Tibial nerve (tissue), 4 donors: ENCODE data around the gene UBR4. TPM values are rescaled to one million over a fixed set of nuclear protein-coding genes. Genes with fewer than 3 reads are reported as not detected.

Experiments
- DNase-seq, 2 donors: peaks; one replicate each; pipeline ENCODE4 v3.0.0-alpha.2; 2019; ENCODE audit warnings: low spot score in 2 of 2
- H3K27ac ChIP-seq, 4 donors: fragments of 200-600 bp; sonication (generic) in 3 of 4; one replicate each; pipeline ENCODE4 v1.5.1; 2017 to 2019; ENCODE audit warnings: mild to moderate bottlenecking in 1 of 4
- H3K27me3 ChIP-seq, 2 donors: fragments of 200-600 bp; sonication (generic) in 1 of 2; one replicate each; pipeline versions ENCODE4 v1.5.1 to v1.6.0; 2017 to 2019
- H3K36me3 ChIP-seq, 3 donors: fragments of 200-600 bp; sonication (generic); one replicate each; pipeline ENCODE4 v1.5.1; 2018 to 2019
- H3K4me1 ChIP-seq, 4 donors: fragments of 200-600 bp; sonication (generic) in 3 of 4; one replicate each; pipeline ENCODE4 v1.5.1; 2017 to 2019
- H3K4me3 ChIP-seq, 4 donors: fragments of 200-600 bp; sonication (generic) in 3 of 4; one replicate each; pipeline ENCODE4 v1.5.1; 2017 to 2019; ENCODE audit warnings: mild to moderate bottlenecking in 1 of 4, moderate library complexity in 1 of 4
- H3K9me3 ChIP-seq, 4 donors: fragments of 200-600 bp; sonication (generic) in 3 of 4; one replicate each; pipeline ENCODE4 v1.5.1; 2017 to 2019
- CTCF ChIP-seq, 5 experiments: fragments of 200-600 bp in 3 of 5; fragments of 450-650 bp in 2 of 5; sonication (generic) in 3 of 5; IDR thresholded peaks; one replicate each; pipeline ENCODE4 v1.5.1; 2016 to 2019; ENCODE audit warnings: antibody characterized with exemption in 5 of 5, mild to moderate bottlenecking in 3 of 5, moderate library complexity in 2 of 5
- EP300 ChIP-seq, 2 donors: sonication (generic); formaldehyde crosslinking; IDR thresholded peaks; one replicate each; pipeline ENCODE4 v1.6.1; 2017; ENCODE audit warnings: antibody characterized with exemption in 2 of 2, mild to moderate bottlenecking in 1 of 2
- POLR2A ChIP-seq, 2 donors: fragments of 450-650 bp; IDR thresholded peaks; one replicate each; pipeline ENCODE4 v1.6.1; 2017; ENCODE audit warnings: antibody characterized with exemption in 2 of 2, mild to moderate bottlenecking in 2 of 2, moderate library complexity in 2 of 2
- WGBS, 2 donors: methylation state at CpG; one replicate each; pipeline ENCODE4 v1.1.5; 2018; 5-methylcytosine and 5-hydroxymethylcytosine counted together
- total RNA-seq, 4 donors: library from RNA; depleted of rRNA; stranded (reverse); fragments of >200 nt; gene quantifications; one replicate each; pipeline ENCODE4 v1.1.0, GENCODE V29; 2016

UBR4 gene
- total RNA-seq, 4 donors from 2014 or later, result 107 to 190 (median 142) TPM

GRCh38 chr1:19074361-19074901 lies 135.6 kb downstream of the UBR4 start:
- Histone ChIP-seq H3K4me1 (peaks cover 0 to 16% (median 3%) of the 10 kb centered on the region in 4 donors), H3K4me3 (no peak overlapping the region), H3K27me3 (no peaks in the 10 kb centered on the region), H3K36me3 (peaks cover 2 to 74% (median 35%) of the 10 kb centered on the region in 3 donors), H3K27ac (peak overlapping the region in 1 of 4 donors; percentile 14), H3K9me3 (no peaks in the 10 kb centered on the region)
- WGBS, 2 donors, result 81 to 87% methylated on average over 17 of the region's 17 CpGs
- no peak for DNase-seq
- TF ChIP-seq EP300 (IDR thresholded peaks at IDR 0.05) (no peak), POLR2A (IDR thresholded peaks at IDR 0.05) (no peak), CTCF (IDR thresholded peaks at IDR 0.05) (no peak)

GRCh38 chr1:19073311-19074186 lies 136.5 kb downstream of the UBR4 start:
- no peak for DNase-seq
- no peaks in the 10 kb centered on the region for H3K9me3 ChIP-seq
- peak overlapping the region in 1 of 4 donors; percentile 14 for H3K27ac ChIP-seq
- TF ChIP-seq CTCF (IDR thresholded peaks at IDR 0.05) (no peak), EP300 (IDR thresholded peaks at IDR 0.05) (no peak), POLR2A (IDR thresholded peaks at IDR 0.05) (no peak)
- H3K27me3 ChIP-seq, result no peaks in the 10 kb centered on the region
- peaks cover 0 to 17% (median 3%) of the 10 kb centered on the region in 4 donors for H3K4me1 ChIP-seq
- H3K4me3 ChIP-seq, result no peak overlapping the region
- H3K36me3 ChIP-seq, result peaks cover 2 to 65% (median 29%) of the 10 kb centered on the region in 3 donors
- 75 to 76% methylated on average over 21 to 23 of the region's 23 CpGs for WGBS, 2 donors

DNA sequence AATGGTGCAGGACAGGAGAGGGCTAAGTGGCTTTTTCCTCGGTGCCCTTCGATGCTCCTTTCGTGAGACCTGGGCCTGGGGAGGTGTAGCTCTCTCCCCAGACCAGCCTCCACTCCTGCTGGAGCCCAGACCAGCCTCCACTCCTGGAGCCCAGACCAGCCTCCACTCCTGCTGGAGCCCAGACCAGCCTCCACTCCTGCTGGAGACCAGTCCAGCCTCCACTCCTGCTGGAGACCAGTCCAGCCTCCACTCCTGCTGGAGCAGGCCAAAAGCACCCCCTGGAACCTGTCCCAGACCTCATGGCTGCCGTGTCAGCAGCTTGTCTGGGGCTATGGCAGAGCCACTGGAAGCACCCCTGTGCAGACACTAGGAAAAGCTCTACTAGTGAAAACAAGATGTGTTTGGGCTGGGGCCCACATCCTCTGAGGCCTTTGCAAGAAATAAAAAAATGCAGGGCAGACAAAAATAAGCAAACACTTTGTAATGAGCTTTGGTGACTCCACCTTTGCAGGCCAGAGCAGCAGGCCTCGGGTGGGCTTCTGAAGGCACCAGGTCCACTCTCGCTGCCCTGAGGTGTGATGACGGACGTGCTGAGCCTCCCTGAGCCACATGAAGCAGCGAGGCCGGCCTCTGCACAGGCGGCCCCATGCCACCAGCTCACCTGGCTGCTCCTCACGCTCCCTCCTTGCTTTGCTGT lies 137.6 kb downstream of the UBR4 start:
- 76 to 82% methylated on average over 12 of the region's 12 CpGs for WGBS, 2 donors
- no peak for DNase-seq
- TF ChIP-seq POLR2A (IDR thresholded peaks at IDR 0.05), result no peak
- no peak for TF ChIP-seq CTCF (IDR thresholded peaks at IDR 0.05)
- no peak for TF ChIP-seq EP300 (IDR thresholded peaks at IDR 0.05)
- Histone ChIP-seq H3K9me3 (no peaks in the 10 kb centered on the region), H3K27me3 (peaks cover 0 to 2% of the 10 kb centered on the region in 2 donors), H3K36me3 (peaks cover 2 to 54% (median 19%) of the 10 kb centered on the region in 3 donors), H3K4me3 (no peak overlapping the region), H3K27ac (no peak overlapping the region), H3K4me1 (peaks cover 0 to 28% (median 6%) of the 10 kb centered on the region in 4 donors)

GRCh38 chr1:19071674-19072281 lies 138.3 kb downstream of the UBR4 start:
- H3K9me3 ChIP-seq, result no peaks in the 10 kb centered on the region
- H3K36me3 ChIP-seq, result peaks cover 2 to 48% (median 15%) of the 10 kb centered on the region in 3 donors
- TF ChIP-seq POLR2A (IDR thresholded peaks at IDR 0.05) (no peak), EP300 (IDR thresholded peaks at IDR 0.05) (no peak), CTCF (IDR thresholded peaks at IDR 0.05) (no peak)
- peaks cover 0 to 6% of the 10 kb centered on the region in 2 donors for H3K27me3 ChIP-seq
- peaks cover 0 to 33% (median 9%) of the 10 kb centered on the region in 4 donors for H3K4me1 ChIP-seq
- H3K4me3 ChIP-seq, result no peak overlapping the region
- WGBS, 2 donors, result 60 to 65% methylated on average over 15 of the region's 15 CpGs
- H3K27ac ChIP-seq, result no peak overlapping the region
- no peak for DNase-seq
